ENCODE results near the gene PPCS. TPM values are rescaled to one million over a fixed set of nuclear protein-coding genes. Genes with fewer than 3 reads are reported as not detected.
"Not testable (repeated sequence)": the region's sequence is repeated elsewhere in the genome, so short reads cannot be mapped to it uniquely, and the experiment has no call there.

The PPCS gene
- total and polyA plus RNA-seq, 2 of the 4 experiments (the other 2 are of a cell fraction): 8.2 to 18.9 TPM

DNA sequence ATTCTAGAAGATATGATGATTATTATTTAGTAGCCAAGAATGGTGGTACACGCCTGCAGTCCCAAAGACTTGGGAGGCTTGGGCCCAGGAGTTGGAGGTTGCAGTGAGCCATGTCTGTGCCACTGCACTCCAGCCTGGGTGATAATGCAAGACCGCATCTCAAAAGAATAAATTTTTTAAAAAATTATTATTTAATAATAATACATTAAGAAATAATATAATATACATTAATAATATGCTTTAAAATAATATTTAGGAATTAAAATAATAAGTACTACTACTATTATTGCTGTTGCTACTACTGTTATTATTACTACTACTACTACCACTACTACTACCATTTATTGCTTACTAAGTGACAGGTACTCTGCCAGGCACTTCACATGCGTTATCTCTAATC, 33.9 kb downstream of the PPCS start:
- no TSS peak for BruUV-seq (replicated peaks)
- in situ Hi-C loops (cut with MboI; ENCODE audit: low sequenced_read_pairs) (no loop called here), dilution Hi-C loops (cut with HindIII; ENCODE audit: low sequenced_read_pairs, unreplicated experiment) (no loop called here), intact Hi-C loops (cut with micrococcal nuclease) (no loop called here)
- no peak overlapping the region for H3K56ac ChIP-seq (ENCODE audit: extremely low read depth, insufficient read depth, low read length)
- no peak overlapping the region for H4K91ac ChIP-seq (ENCODE audit: insufficient read depth, low read depth, low read length)
- no peak overlapping the region for H2AK5ac ChIP-seq (ENCODE audit: low read depth, low read length)
- no peak overlapping the region for H3K27ac ChIP-seq (ENCODE audit: insufficient read depth, low read length)
- no peaks in the 10 kb centered on the region for H3K4me1 ChIP-seq (ENCODE audit: control insufficient read depth, insufficient read depth, low read length)
- ATAC-seq (ENCODE audit: low read depth): no peak
- H3K4me2 ChIP-seq (ENCODE audit: low read depth, low read length): no peak overlapping the region
- DNase-seq: no peak
- no peak overlapping the region for H2BK20ac ChIP-seq (ENCODE audit: low read depth, low read length)
- H3K27me3 ChIP-seq (ENCODE audit: control insufficient read depth, insufficient read depth, low read length): no peaks in the 10 kb centered on the region
- no peak overlapping the region for H2BK5ac ChIP-seq (ENCODE audit: low read depth, low read length, poor library complexity, severe bottlenecking)
- H4K8ac ChIP-seq (ENCODE audit: low read depth in 2 of 2, low read length in 2 of 2): no peak overlapping the region
- no peaks in the 10 kb centered on the region for H3K9me1 ChIP-seq (ENCODE audit: insufficient read depth, low read length)
- ChIA-PET POLR2A (ENCODE audit: unreplicated experiment) (no interaction called here), CTCF (no interaction called here)
- TF ChIP-seq BHLHE40 (IDR thresholded peaks at IDR 0.05; ENCODE audit: low read depth, low read length) (no peak), ELK1 (IDR thresholded peaks at IDR 0.05; ENCODE audit: borderline replicate concordance, low read depth, low read length) (no peak), POLR2A (IDR thresholded peaks at IDR 0.05; ENCODE audit: low read depth, low read length) (no peak)
- no peaks in the 10 kb centered on the region for H3K9me3 ChIP-seq (ENCODE audit: control insufficient read depth, insufficient read depth, low read length)
- H3K14ac ChIP-seq (replicated peaks; ENCODE audit: low read depth, low read length): no peak overlapping the region
- no peaks in the 10 kb centered on the region for H3K36me3 ChIP-seq (ENCODE audit: control insufficient read depth, insufficient read depth, low read length)
- WGBS, 2 experiments (ENCODE audit: extremely low coverage in 2 of 2, insufficient read length in 1 of 2): no CpG with 5 or more reads among the region's 3 CpGs
- no peak overlapping the region for H4K5ac ChIP-seq (ENCODE audit: low read depth, low read length)
- H4K20me1 ChIP-seq (ENCODE audit: insufficient read depth, low read length): no peaks in the 10 kb centered on the region
- H3K4ac ChIP-seq (ENCODE audit: low read depth, low read length): no peak overlapping the region
- no peak overlapping the region for H2BK120ac ChIP-seq (ENCODE audit: low read depth, low read length)
- no peak overlapping the region for H3K23ac ChIP-seq (ENCODE audit: low read depth, low read length)
- no peak overlapping the region for H3K18ac ChIP-seq (ENCODE audit: low read depth, low read length)
- no peak overlapping the region for H3K4me3 ChIP-seq (ENCODE audit: insufficient read depth, low read depth, low read length)
- H3K9ac ChIP-seq (ENCODE audit: low read depth, low read length): no peak overlapping the region
- H2BK15ac ChIP-seq (ENCODE audit: low read depth, low read length): no peak overlapping the region
- no peaks in the 10 kb centered on the region for H3K79me1 ChIP-seq (ENCODE audit: low read depth in 1 of 2, low read length in 2 of 2)
- H2AK9ac ChIP-seq (replicated peaks; ENCODE audit: low read depth, low read length, poor library complexity): no peak overlapping the region
- H2AFZ ChIP-seq (replicated peaks; ENCODE audit: low read length, poor library complexity): no peak overlapping the region

- H2BK5ac ChIP-seq (ENCODE audit: low read depth, low read length, poor library complexity, severe bottlenecking); DNase-seq; intact Hi-C loops (cut with micrococcal nuclease); H3K4me1 ChIP-seq (ENCODE audit: control insufficient read depth, insufficient read depth, low read length); H2AK5ac ChIP-seq (ENCODE audit: low read depth, low read length); H3K4me3 ChIP-seq (ENCODE audit: insufficient read depth, low read depth, low read length); H4K20me1 ChIP-seq (ENCODE audit: insufficient read depth, low read length); H4K91ac ChIP-seq (ENCODE audit: insufficient read depth, low read depth, low read length); H3K27me3 ChIP-seq (ENCODE audit: control insufficient read depth, insufficient read depth, low read length); dilution Hi-C loops (cut with HindIII; ENCODE audit: low sequenced_read_pairs, unreplicated experiment); H3K18ac ChIP-seq (ENCODE audit: low read depth, low read length); H3K9me1 ChIP-seq (ENCODE audit: insufficient read depth, low read length); ATAC-seq (ENCODE audit: low read depth); H3K27ac ChIP-seq (ENCODE audit: insufficient read depth, low read length); H3K4me2 ChIP-seq (ENCODE audit: low read depth, low read length); H2AFZ ChIP-seq (replicated peaks; ENCODE audit: low read length, poor library complexity); H3K14ac ChIP-seq (replicated peaks; ENCODE audit: low read depth, low read length); H3K36me3 ChIP-seq (ENCODE audit: control insufficient read depth, insufficient read depth, low read length); H3K4ac ChIP-seq (ENCODE audit: low read depth, low read length); H3K23ac ChIP-seq (ENCODE audit: low read depth, low read length); H2AK9ac ChIP-seq (replicated peaks; ENCODE audit: low read depth, low read length, poor library complexity); H4K8ac ChIP-seq (ENCODE audit: low read depth in 2 of 2, low read length in 2 of 2); H3K79me1 ChIP-seq (ENCODE audit: low read depth in 1 of 2, low read length in 2 of 2); BruUV-seq (replicated peaks); H3K56ac ChIP-seq (ENCODE audit: extremely low read depth, insufficient read depth, low read length); H2BK120ac ChIP-seq (ENCODE audit: low read depth, low read length); H2BK15ac ChIP-seq (ENCODE audit: low read depth, low read length); H2BK20ac ChIP-seq (ENCODE audit: low read depth, low read length); POLR2A ChIA-PET (ENCODE audit: unreplicated experiment); in situ Hi-C loops (cut with MboI; ENCODE audit: low sequenced_read_pairs); H4K5ac ChIP-seq (ENCODE audit: low read depth, low read length); CTCF ChIA-PET; H3K9ac ChIP-seq (ENCODE audit: low read depth, low read length): not testable (repeated sequence)
- H3K9me3 ChIP-seq (ENCODE audit: control insufficient read depth, insufficient read depth, low read length): peaks cover 11% of the 10 kb centered on the region
- no CpG with 5 or more reads among the region's 11 CpGs for WGBS, 2 experiments (ENCODE audit: extremely low coverage in 2 of 2, insufficient read length in 1 of 2)
Observed at GRCh38 chr1:42502031-42502430, 45.7 kb downstream of the PPCS start.

All from IMR-90 (cell line).